Mucosa of descending colon (tissue), 3 donors: ENCODE data around the gene ASAP3. TPM values are rescaled to one million over a fixed set of nuclear protein-coding genes. Genes with fewer than 3 reads are reported as not detected.
A peak's percentile ranks its signal among the peaks of the same experiment; 100 is the strongest.

Experiments used
- ATAC-seq: fragments of 200-7000 bp; cut with Tn5 transposase; one replicate; pipeline ENCODE4 v1.9.1; 2020; ENCODE audit warnings: mild to moderate bottlenecking, moderate library complexity
- DNase-seq, 3 donors: peaks; one replicate each; pipeline ENCODE4 v3.0.0-alpha.2; 2020
- H3K36me3 ChIP-seq: fragments of 200-600 bp; one replicate; pipeline ENCODE4 v1.8.0; 2021; ENCODE audit warnings: low read depth, mild to moderate bottlenecking
- H3K4me1 ChIP-seq: fragments of 200-600 bp; one replicate; pipeline ENCODE4 v1.8.0; 2021; ENCODE audit warnings: low read depth, mild to moderate bottlenecking
- H3K4me3 ChIP-seq: fragments of 200-600 bp; one replicate; pipeline ENCODE4 v1.8.0; 2021; ENCODE audit warnings: mild to moderate bottlenecking
- H3K9me3 ChIP-seq: fragments of 200-600 bp; one replicate; pipeline ENCODE4 v1.8.0; 2021; ENCODE audit warnings: mild to moderate bottlenecking
- CTCF ChIP-seq: fragments of 200-600 bp; IDR thresholded peaks from one replicate; pipeline ENCODE4 v1.8.0; 2022; ENCODE audit warnings: antibody characterized with exemption, mild to moderate bottlenecking
- intact Hi-C, 2 donors: fragments of 100-400 bp; cut with DNase I in 1 of 2; cut with micrococcal nuclease in 1 of 2; formaldehyde crosslinking; loops; one replicate each; pipeline versions ENCODE4 v1.11.0 to v1.11.1; 2022; cut with DNase I, micrococcal nuclease
- total RNA-seq, 3 donors: library from RNA; stranded (reverse); fragmentation: NEBNext Ultra II Directional in 2 of 3; extraction: Animal tissue kit (Norgen Biotek cat#: 25700) in 2 of 3; gene quantifications; one replicate each; pipeline versions ENCODE4 v1.2.1 to v1.2.4, GENCODE V29; 2021 to 2023
- donor health status: DM: no; HTN: no; CAD: no; lungs with moderate emphysema.
- donor health status: DM: no; HTN: no; CAD: no.
- donor health status: DM: no; HTN: yes; CAD: no.

ASAP3 gene
- total RNA-seq, 3 donors from 2014 or later: 31.2 to 38.8 (median 37.8) TPM

- no peak for ATAC-seq
- DNase-seq: no peak
- intact Hi-C loops: no loop called here
- no peak for TF ChIP-seq CTCF
- Histone ChIP-seq H3K9me3 (no peaks in the 10 kb centered on the region), H3K4me1 (peaks cover 4% of the 10 kb centered on the region), H3K4me3 (no peak overlapping the region), H3K36me3 (no peaks in the 10 kb centered on the region)
Measured at GRCh38 chr1:23428136-23428905, 55.7 kb downstream of the ASAP3 start.

GRCh38 chr1:23427550-23427949 lies 56.4 kb downstream of the ASAP3 start:
- no peaks in the 10 kb centered on the region for H3K9me3 ChIP-seq
- no peak overlapping the region for H3K4me3 ChIP-seq
- no peak for ATAC-seq
- intact Hi-C loops: no loop called here
- H3K36me3 ChIP-seq: no peaks in the 10 kb centered on the region
- no peak for TF ChIP-seq CTCF
- DNase-seq: no peak
- H3K4me1 ChIP-seq: peaks cover 12% of the 10 kb centered on the region

GRCh38 chr1:23426828-23427227 lies 57.2 kb downstream of the ASAP3 start:
- peak in 2 of 3 donors; percentile 50 to 53 for DNase-seq
- no peak for TF ChIP-seq CTCF
- intact Hi-C loops: no loop called here
- H3K4me3 ChIP-seq: no peak overlapping the region
- H3K9me3 ChIP-seq: no peaks in the 10 kb centered on the region
- H3K4me1 ChIP-seq: peaks cover 19% of the 10 kb centered on the region
- no peak for ATAC-seq
- H3K36me3 ChIP-seq: no peaks in the 10 kb centered on the region

GRCh38 chr1:23425193-23425494 lies 58.8 kb downstream of the ASAP3 start:
- Histone ChIP-seq H3K4me1 (peaks cover 26% of the 10 kb centered on the region), H3K9me3 (no peaks in the 10 kb centered on the region), H3K4me3 (no peak overlapping the region), H3K36me3 (no peaks in the 10 kb centered on the region)
- intact Hi-C loops: no loop called here
- ATAC-seq (no peak), DNase-seq (no peak)
- no peak for TF ChIP-seq CTCF

GRCh38 chr1:23424293-23425192 lies 59.4 kb downstream of the ASAP3 start, which contains the start of gene TCEA3:
TSS of gene TCEA3 (minus strand) at chr1:23424748. CDS start at chr1:23424633, 115 bp downstream.
- Histone ChIP-seq H3K36me3 (no peaks in the 10 kb centered on the region), H3K4me1 (peaks cover 26% of the 10 kb centered on the region), H3K9me3 (no peaks in the 10 kb centered on the region), H3K4me3 (peak within 1 kb of the TSS; percentile 56)
- intact Hi-C loops: no loop called here
- DNase-seq: peak; percentile 75 to 85 (median 85)
- ATAC-seq: peak; percentile 60
- TF ChIP-seq CTCF: no peak
